HFFc6 (cell line): ENCODE measurements around the gene EIF4E1B. TPM values are rescaled to one million over a fixed set of nuclear protein-coding genes. Genes with fewer than 3 reads are reported as not detected.

ENCODE experiments used
- DNase-seq: peaks from one replicate; pipeline ENCODE4 v3.0.0-alpha.2; 2018
- H3K27ac Mint-ChIP-seq: 2 replicates; pipeline ENCODE4 v1.8.0; 2020; ENCODE audit warnings: mild to moderate bottlenecking, mixed read lengths
- H3K27me3 Mint-ChIP-seq: 2 replicates; pipeline ENCODE4 v1.8.0; 2021; ENCODE audit warnings: mild to moderate bottlenecking, moderate library complexity, mixed read lengths; ENCODE audit not compliant: insufficient read depth
- H3K36me3 Mint-ChIP-seq: 2 replicates; pipeline ENCODE4 v1.8.0; 2021; ENCODE audit warnings: low read depth, mixed read lengths
- H3K4me1 Mint-ChIP-seq: 2 replicates; pipeline ENCODE4 v1.8.0; 2020; ENCODE audit warnings: low read depth, mixed read lengths
- H3K4me3 Mint-ChIP-seq: 2 replicates; pipeline ENCODE4 v1.8.0; 2020; ENCODE audit warnings: mild to moderate bottlenecking, moderate library complexity, mixed read lengths
- H3K9me3 Mint-ChIP-seq: 2 replicates; pipeline ENCODE4 v1.8.0; 2020; ENCODE audit warnings: mild to moderate bottlenecking, mixed read lengths
- microRNA-seq: library from miRNA; unstranded; fragments of <30 nt; microRNA quantifications from one replicate; pipeline ENCODE4, GENCODE V29; 2019
- total RNA-seq, 6 experiments: library from RNA; stranded (reverse); fragmentation: NEBNext Ultra II Directional; extraction: Animal tissue kit (Norgen Biotek cat#: 25700); gene quantifications; 2 replicates in 1 of 6; 3 replicates in 5 of 6; pipeline ENCODE4 v1.2.3, GENCODE V29; 2021
- TF ChIP-seq, protein P1 (sequence below): fragments of 200-600 bp; sonication (generic); IDR thresholded peaks from 2 replicates; pipeline ENCODE4 v1.5.0; 2021; ENCODE audit warnings: antibody characterized with exemption, mild to moderate bottlenecking

The EIF4E1B gene
- total RNA-seq, 6 experiments from 2014 or later: not detected

DNA sequence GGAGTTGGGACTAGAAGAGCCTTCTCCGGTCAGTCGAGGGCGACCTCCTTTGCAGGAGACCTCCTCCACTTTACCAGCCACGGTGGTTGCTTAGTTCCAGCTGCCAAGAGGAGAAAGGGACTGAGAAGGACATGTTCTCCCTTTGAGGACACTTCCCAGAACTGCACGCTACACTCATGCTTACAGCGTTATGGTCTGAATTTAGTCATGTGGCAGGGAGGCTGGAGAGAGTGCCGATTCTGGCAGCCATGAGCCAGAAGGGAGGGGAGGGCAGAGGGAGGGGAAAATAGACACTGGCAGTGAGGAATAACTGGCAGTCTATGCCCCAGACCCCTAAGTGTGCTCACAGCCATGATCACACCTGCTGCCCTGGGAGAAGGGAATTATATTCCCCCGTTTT is 64.6 kb downstream of the EIF4E1B start:
- no peaks in the 10 kb centered on the region for H3K4me1 Mint-ChIP-seq
- H3K36me3 Mint-ChIP-seq: no peaks in the 10 kb centered on the region
- TF ChIP-seq, protein P1, sequence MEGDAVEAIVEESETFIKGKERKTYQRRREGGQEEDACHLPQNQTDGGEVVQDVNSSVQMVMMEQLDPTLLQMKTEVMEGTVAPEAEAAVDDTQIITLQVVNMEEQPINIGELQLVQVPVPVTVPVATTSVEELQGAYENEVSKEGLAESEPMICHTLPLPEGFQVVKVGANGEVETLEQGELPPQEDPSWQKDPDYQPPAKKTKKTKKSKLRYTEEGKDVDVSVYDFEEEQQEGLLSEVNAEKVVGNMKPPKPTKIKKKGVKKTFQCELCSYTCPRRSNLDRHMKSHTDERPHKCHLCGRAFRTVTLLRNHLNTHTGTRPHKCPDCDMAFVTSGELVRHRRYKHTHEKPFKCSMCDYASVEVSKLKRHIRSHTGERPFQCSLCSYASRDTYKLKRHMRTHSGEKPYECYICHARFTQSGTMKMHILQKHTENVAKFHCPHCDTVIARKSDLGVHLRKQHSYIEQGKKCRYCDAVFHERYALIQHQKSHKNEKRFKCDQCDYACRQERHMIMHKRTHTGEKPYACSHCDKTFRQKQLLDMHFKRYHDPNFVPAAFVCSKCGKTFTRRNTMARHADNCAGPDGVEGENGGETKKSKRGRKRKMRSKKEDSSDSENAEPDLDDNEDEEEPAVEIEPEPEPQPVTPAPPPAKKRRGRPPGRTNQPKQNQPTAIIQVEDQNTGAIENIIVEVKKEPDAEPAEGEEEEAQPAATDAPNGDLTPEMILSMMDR: no peak
- no peak for DNase-seq
- H3K27ac Mint-ChIP-seq: no peak overlapping the region
- peaks cover 75% of the 10 kb centered on the region for H3K27me3 Mint-ChIP-seq
- H3K9me3 Mint-ChIP-seq: no peaks in the 10 kb centered on the region
- H3K4me3 Mint-ChIP-seq: no peak overlapping the region

Small RNAs within 50 kb of the gene (microRNA-seq; reads per million reads assigned to microRNA genes)
- gene MIR4281: not detected

Other genes with a start within 250 kb of the EIF4E1B start
- gene NOP16, start 242.1 kb upstream of the EIF4E1B start, total RNA-seq: 10 to 100 TPM; 27.8 to 48.7 (median 33.2) TPM
- gene HIGD2A, start 241.9 kb upstream of the EIF4E1B start, total RNA-seq: 100 to 1,000 TPM in 4 of 6 experiments, 10 to 100 TPM in 2; 90.4 to 109 (median 105) TPM
- gene CLTB, start 214.1 kb upstream of the EIF4E1B start, total RNA-seq: 100 to 1,000 TPM; 178 to 226 (median 202) TPM
- 10 to 100 TPM; 43.4 to 53.1 (median 49.3) TPM for gene FAF2, start 182.3 kb upstream of the EIF4E1B start, total RNA-seq
- gene RNF44, start 93.3 kb upstream of the EIF4E1B start, total RNA-seq: 10 to 100 TPM; 10.6 to 13.4 (median 11.3) TPM
- not detected for gene CDHR2, start 81.3 kb upstream of the EIF4E1B start, total RNA-seq
- gene GPRIN1, start 20.5 kb upstream of the EIF4E1B start, total RNA-seq: 1 to 10 TPM; 2.3 to 5.4 (median 2.6) TPM
- not detected for gene SNCB, start 141 bp upstream of the EIF4E1B start, total RNA-seq
- 10 to 100 TPM; 51.4 to 64.9 (median 57.6) TPM for gene TSPAN17, start 16.8 kb downstream of the EIF4E1B start, total RNA-seq
- gene UNC5A, start 179.9 kb downstream of the EIF4E1B start, total RNA-seq: not detected